Activated T-cell treated with anti-CD3 and anti-CD28 coated beads for 1 hour (primary cell): Measurements from ENCODE around the gene ROMO1.
"Not testable (repeated sequence)": the region's sequence is repeated elsewhere in the genome, so short reads cannot be mapped to it uniquely, and the experiment has no call there.

ENCODE experiments used
- DNase-seq: peaks from one replicate; pipeline ENCODE4 v3.0.0-alpha.2; 2020; ENCODE audit warnings: low read depth

Gene ROMO1

DNA sequence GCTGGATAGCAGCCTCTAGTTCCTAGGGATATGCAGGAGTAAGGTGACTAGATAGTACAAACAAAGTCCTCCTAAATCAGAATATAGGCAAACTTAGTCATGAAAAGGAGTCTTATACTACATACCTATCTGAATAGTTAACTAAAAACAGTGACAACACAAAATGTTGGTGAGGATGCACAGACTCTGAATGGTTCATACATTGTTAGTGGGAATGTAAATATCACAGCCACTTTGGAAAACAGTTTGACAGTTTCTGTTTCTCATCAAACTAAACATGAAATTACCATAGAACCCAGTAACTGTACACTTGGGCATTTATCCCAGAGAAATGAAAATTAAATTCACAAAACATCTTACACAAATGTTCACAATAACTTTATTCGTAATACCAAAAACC is 17.2 kb upstream of the ROMO1 start:
- no peak for DNase-seq

DNA sequence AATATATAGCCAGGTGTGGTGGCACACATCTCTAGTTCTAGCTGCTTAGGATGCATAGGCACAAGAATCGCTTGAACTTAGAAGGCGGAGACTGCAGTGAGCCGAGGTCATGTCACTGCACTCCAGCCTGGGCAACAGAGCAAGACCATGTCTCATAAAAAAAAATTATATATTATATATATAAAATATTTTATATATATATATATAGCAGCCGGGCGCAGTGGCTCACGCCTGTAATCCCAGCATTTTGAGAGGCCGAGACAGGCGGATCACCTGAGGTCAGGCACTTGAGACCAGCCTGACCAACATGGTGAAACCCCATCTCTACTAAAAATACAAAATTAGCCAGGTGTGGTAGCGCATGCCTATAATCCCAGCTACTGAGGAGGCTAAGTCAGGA is 13.8 kb upstream of the ROMO1 start:
- DNase-seq, result not testable (repeated sequence)

DNA sequence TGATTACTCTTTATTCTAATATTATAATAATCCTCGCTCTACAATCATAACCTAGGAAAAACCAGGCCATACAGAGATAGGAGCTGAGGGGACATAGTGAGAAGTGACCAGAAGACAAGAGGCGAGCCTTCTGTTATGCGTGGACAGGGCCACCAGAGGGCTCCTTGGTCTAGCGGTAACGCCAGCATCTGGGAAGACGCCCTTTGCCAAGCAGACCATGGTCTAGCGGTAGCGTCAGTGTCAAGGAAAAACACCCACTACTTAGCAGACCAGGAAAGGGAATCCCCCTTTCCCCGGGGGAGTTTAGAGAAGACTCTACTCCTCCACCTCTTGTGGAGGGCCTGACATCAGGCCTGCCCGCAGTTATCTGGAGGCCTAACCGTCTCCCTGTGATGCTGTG is 12.3 kb upstream of the ROMO1 start:
- not testable (repeated sequence) for DNase-seq

DNA sequence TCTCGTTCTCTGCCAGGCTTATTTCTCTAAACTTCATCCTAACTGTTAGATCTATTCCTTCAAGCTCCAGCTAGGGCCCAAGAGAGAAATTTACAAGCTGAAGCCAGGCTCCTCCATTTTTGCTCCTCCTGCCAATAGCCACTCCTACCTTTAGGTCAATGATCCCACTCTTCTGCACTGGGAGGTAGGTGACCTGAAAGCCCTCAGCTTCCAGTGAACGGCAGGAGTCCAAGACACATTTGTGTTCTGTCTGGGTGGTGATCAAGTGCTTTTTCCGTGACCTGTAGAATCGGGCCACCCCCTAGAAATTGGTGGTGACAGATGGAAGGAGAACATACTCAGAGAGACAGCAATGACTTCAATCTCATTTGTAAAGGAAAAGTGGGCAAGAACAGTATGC is 8.9 kb upstream of the ROMO1 start:
- no peak for DNase-seq

DNA sequence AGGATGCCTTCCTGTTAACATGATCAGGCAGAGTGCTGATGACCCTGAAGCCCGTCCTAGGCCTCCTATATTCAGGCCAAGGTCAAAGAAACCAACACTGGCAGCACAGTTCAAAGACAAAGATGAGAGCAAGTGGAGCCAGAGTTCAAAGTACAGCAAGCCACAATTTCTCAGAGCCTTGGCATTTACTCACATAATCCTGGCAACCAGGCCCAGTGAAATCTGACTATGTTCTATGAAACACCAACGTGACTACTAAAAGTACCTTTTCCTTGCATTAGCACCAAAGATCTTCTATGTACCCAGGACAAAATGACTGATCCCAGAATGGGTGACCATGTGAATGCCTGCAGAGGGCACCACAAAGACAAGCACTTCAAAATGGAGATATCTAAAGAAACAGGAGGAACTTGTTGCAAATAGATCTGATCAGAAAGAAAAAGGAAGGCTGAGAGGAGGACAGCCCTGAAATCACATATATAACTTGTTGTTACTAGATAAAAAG is 3.9 kb upstream of the ROMO1 start:
- DNase-seq, result no peak

DNA sequence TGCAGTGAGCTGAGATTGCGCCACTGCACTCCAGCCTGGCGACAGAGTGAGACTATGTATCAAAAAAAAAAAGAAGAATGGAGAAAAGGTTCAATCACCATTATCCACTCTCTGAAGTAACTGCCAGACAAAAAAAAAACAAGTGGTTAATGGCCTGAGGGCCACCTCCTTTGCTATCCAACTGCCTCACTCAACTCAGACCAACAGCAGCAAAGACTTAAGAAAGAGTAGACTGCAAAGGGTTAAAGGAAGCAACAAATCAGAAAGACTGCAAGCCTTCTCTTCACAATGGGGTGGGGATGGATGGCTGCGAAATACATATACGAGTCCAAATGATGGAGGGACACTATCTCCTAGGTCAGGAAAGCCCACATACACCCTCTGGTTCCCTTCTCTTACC is 3.2 kb upstream of the ROMO1 start:
- no peak for DNase-seq

DNA sequence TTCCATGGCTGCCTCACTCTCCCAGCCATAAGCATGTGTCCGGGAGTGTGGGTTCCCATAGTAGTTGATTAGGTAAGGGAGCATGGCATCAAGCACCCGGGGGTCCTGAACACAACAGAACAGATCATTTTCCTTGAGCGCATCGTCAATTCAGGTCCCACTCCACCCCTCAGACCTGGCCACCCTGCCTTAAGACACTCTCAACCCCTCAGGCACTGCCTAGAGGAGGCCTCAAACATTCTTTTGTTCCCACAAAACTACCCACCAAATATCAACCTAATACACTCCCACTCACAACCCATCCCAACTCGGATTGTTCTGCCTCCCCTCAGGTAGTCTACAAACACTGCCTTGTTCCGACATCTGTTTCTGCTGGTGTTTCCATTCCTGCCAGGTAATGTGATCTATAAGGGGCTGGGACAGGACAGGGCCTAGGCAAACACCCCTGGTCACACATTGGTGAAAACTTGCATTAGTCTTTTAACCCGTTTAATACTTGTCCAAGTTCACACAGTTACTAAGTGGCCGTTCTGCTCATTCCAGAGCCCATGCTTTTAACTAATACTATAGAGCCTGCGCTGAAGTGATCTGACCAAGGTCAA is 1.4 kb upstream of the ROMO1 start:
- no peak for DNase-seq

DNA sequence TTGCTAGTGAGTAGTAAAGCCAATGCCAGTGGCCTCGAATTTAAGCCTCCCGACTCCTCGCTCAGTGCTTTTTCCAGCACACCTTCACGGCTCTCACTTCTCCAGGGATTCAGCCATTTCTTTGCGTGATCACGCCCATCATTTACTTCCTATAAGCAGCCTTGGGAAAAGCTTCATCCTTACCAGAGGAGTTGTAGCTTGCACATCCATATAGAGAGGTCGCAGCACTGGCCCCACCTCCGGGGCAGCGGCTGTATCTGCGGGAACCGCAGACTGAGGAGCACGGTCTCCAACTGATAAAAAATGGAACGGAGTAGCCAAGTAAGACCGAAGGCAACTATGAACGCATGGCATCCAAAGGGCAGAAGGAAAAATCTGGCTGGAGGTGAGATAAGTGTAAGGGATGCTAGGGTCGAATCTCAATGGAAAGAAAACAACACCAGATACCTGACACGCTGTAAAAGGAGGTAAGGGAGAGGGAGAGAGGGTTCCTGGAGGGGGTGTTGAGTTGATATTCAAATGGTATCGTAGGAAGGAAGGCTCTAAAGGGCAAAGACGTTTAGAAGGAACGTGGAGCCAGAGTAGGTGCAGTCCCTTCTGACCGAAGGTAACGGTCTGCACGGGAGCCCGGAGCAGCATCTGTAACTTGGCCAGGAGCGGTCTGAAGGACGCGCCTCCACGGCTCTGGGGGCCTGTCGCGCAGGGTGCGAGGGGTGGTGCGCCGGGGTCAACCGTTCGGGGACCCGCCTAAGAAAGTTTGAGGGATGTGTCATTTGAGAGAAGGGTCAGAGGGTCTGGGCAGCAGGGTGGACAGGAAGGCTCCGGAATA is 693 bp upstream of the ROMO1 start:
- no peak for DNase-seq

DNA sequence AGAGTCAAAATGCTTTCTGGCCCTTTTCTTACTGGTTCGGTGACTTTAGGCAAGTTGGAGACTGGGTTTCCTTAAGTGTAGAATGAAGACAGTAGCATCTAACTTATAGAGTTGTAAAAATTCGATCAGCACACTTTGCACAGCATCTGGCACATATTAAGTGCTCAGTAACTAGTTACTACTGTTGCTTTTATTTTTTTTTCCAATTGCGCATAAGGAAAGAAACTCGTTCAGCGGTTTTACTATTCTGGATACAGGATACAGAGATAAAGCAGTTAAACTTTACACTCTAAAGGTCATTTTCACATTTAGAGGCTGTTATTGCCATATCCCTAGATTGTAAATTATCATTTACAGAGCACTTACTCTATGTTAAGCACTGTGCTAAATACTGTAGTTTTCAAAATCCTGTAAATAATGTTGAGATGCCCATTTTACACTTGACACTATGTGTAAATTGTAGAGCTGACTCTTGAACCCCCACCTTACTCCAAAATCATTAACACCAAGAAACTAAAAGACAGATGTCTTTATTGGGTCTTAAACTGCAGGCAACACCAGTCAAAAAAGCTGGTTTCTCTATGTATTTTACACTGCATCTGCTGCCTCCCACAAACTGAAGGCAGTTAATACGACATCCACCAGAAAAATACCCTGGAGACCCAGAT is 886 bp downstream of the ROMO1 start:
- no peak for DNase-seq

DNA sequence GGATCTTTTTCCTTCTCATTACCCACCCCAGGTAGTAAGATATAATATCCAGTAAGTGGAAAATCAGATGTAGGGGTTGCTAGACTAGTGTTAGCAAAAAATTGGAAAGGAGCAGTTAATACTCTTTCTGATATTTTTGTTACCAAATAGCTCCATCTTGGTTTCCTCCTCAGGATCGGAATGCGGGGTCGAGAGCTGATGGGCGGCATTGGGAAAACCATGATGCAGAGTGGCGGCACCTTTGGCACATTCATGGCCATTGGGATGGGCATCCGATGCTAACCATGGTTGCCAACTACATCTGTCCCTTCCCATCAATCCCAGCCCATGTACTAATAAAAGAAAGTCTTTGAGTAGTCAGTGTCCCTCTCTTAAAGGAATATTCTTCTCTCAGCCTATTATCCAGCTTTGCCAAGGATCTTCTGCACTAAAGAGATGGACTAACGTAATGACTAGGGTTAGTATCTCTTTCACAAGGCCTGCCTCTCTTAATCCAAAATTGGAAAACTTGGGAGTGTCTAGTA is 1.5 kb downstream of the ROMO1 start:
- no peak for DNase-seq

DNA sequence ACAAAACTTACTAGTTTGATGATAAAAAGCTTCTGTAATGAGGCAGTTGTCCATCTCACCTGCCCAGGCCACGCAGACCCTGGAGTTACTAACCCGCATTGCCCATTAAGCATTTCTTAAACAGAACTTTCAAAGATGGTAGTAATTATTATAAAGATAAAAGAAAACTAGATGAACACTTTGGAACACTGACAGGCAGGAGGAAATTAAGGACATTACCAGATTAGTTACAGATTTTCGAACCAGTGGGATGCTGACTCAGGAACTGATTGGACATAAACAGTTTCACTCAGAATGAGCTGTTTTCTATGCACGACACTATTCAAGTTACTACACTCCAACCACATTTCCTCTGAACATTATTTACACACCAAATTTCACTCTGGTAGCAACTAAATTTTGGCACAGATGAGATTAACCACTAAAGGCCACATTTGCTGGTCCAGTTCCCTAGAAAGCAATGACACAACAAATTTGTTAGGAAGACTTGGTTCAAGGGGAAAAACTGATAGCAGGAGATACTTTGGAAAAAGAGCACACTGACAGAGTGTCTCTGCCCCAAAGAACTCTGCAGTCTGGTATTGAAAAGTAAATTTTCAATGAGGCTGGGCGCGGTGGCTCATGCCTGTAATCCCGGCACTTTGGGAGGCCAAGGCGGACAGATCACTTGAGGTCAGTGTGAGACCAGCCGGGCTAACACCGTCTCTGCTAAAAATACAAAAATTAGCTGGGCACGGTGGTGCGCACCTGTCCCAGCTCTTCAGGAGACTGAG is 3.0 kb downstream of the ROMO1 start:
- DNase-seq, result no peak

DNA sequence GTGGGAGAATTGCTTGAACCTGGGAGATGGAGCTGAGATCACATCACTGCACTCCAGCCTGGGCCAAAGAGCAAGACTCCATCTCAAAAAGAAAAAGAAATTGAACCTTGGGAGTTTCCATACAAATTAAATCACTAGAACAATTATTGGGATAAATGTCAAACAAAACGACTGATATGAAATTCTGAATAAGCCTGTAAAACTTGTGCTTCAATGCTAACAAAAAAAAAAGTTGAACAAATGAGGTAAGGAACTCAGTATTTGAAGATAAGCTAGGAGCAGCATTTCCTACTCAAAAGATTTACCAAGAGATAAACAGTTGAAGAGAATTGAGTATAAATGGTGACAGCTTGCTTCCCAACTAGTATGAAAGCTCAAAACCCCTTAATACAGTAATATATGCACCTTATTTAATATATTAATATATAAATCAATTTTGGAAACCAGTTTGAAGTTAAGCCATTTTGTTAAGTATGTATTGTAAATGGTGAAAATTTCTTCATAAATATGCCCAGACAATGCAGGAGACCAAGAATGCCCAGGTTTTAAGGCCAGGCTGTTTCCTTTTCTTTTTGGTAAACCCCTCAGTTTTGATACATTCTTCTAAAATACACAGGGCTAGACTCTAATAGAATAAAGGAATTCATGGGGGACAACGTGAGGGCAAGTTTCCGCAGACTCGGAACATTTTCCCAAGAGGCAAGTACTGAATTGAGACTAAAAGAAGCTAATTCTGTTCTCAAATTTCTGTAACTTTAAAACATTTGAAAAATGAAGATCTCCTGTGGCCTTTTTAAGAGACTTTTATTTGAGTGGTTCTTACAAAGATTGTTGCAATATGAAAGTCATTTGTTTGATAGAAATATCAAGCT is 3.9 kb downstream of the ROMO1 start:
- no peak for DNase-seq

DNA sequence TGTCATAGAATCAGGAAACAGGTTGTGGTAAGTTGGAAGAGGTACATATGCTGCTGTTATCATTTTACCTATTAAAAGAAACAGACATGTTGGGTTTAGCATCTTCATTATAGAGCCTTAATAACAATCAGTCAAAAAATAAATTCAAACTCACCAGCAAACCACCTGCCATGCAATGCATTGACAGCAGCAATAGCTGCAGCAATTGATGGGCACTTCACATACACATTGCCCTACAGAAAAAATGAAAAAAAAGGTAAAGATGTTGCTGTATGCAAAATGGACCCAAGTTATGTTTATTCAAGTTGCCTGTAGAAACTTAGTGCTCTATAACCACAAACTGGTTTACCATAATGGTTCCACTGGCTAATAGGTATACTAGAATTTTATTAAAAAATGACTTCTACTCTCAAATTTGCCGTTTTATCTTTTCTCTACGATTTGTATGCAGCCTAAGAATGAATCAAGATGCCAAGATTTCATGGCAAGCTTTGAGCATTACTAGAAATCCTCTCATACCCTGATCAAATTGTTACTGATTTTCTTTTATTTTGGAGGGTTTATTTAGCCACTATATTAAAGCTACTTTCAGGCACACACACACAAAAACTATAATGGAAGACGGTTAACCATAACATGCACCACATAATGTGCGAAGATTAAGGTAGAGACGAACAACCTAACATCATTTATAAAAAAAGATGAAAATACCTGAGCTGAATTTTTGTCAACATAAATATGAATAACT is 5.5 kb downstream of the ROMO1 start:
- no peak for DNase-seq

DNA sequence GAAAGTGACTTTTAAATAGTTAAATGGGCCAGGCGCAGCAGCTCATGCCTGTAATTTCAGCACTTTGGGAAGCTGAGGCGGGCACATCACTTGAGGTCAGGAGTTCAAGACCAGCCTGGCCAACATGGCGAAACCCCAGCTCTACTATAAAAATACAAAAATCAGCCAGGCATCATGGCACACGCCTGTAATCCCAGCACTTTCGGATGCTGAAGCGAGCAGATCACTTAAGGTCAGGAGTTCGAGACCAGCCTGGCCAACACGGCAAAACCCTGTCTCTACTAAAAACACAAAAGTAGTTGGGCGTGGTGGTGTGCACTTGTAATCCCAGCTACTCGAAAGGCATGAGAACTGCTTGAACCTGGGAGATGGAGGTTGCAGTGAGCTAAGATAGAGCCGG is 6.7 kb downstream of the ROMO1 start:
- not testable (repeated sequence) for DNase-seq

DNA sequence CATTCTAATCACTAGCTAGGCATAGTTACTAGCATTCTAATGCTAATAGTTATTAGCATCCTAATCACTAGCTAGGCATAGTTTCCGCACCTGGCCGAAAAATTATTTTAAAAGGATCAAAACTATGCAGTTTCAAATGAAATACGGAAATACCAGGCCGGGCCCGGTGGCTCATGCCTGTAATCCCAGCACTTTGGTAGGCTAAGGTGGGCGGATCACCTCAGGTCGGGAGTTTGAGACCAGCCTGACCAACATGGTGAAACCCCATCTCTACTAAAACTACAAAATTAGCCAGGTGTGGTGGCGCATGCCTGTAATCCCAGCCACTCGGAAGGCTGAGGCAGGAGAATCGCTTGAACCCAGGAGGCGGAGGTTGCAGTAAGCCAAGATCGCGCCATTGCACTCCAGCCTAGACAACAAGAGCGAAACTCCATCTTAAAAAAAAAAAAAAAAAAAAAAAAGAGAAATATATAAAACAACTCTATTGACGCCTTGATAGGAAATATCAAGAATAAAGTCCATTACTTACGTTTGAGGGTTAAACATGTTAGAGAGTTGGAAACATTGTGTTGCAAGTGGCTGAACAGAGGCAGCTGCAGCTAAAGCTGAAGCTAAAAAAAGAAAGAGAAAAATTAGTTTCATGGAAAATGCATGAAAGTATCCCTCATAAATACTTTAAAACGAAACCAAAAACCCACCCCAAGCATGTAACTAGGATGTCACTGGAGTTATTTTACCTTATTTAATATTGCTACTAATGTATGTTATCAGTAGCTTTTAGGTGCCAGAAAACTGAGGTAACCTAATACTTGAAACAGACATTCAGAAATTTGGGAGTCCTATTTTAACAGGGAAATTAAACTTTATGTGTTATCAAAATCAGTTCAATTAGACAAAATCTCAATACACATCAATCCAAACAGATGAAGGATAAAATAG is 7.7 kb downstream of the ROMO1 start:
- not testable (repeated sequence) for DNase-seq

DNA sequence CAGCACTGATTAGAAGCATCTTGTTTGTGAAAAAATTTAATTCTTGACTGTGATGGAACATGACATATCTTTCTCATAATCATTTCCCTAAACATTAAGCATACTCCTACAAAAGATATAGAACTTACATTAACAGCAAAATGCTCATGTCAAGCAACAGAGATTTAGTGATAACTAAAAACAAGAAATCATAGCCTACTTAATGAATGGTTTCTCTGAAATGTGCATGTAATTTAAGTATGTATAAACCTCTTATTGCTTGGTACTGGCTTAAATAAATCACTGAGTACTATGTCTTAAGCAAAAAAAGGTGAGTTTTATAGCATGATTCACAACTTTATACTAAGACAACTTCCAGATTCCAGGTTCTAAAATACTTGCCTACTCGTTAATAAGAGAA is 9.3 kb downstream of the ROMO1 start:
- DNase-seq, result no peak

DNA sequence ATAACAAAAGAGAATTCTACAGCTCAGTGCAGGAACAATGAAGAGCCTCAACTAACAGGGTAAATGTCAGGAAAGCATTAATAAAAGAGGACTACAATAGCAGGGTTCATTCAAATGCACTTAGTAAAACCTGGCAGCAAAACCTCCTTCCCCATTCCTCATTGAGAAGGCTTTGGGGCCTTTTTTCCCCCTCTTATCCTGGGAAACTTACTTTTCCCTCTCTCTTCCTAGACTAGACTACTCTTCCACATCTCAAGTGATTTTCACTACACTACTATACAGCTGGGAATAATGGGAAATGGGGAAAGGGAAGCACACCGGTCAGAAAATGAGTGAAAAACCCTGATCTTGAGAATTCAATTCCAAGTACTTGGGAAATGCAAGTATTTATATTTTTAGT is 10.1 kb downstream of the ROMO1 start:
- no peak for DNase-seq

DNA sequence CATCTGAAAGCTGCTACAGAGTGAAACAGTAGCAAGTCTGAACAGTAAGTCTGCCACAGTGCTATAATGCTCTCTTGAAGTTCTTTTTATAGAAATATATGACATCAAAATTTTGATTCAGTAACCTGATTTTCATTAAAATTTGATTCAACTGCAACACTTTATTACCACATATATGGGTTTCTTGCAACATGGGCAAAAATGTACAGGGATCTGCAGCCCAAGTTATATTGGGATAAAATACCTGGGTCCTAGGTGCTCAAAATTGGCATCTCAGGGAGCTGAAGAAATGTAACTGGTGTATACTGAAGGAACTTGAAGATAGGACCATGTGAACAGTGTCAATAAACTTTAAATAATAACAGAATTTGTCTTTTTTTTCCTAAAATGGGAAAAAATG is 10.8 kb downstream of the ROMO1 start:
- no peak for DNase-seq

DNA sequence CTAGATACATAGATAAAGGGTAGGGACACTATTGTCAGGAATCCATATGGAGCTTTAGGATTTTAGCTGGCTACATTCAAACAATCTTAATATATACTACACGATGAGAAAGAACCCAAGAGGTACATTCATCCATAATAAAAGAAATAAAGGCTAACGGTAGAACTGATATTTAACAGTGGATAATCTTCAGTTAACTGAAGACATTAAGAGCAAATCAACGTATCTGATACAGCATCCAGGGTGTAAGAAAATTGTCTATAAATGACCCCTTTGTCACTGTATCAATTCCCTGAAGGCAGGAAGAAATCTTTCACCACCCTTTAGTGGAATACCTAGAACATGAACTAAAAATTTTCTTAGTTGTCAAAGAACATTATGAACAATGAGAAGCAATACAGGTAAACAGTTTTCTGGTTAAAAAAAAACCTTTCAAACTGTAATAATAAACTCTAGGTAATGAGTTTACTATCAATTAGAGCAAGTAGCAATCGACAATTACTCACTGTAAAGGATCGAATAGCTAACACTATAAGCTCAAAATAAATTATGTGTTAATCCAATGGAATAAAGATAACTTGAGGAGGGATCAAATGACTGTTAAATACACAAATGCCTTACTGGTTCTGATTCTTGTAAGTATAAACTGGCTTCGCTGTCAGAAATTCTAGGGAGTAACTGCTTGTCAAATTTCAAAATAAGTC is 11.8 kb downstream of the ROMO1 start:
- DNase-seq, result no peak
